MM.1S (cell line): ENCODE measurements around the gene MTM1.

Experiments used
- EZH2 ChIP-seq: fragments of 300-600 bp; sonication (generic); optimal IDR thresholded peaks from 2 replicates; pipeline ENCODE3; 2017; ENCODE audit warnings: low read depth, mild to moderate bottlenecking, antibody characterized with exemption, low read length, mixed read lengths
- TF ChIP-seq, protein P1 (sequence below): fragments of 300-600 bp; sonication (generic); IDR thresholded peaks from 2 replicates; pipeline ENCODE4 v1.5.1; 2016; ENCODE audit warnings: antibody characterized with exemption, low read length, mixed read lengths

DNA sequence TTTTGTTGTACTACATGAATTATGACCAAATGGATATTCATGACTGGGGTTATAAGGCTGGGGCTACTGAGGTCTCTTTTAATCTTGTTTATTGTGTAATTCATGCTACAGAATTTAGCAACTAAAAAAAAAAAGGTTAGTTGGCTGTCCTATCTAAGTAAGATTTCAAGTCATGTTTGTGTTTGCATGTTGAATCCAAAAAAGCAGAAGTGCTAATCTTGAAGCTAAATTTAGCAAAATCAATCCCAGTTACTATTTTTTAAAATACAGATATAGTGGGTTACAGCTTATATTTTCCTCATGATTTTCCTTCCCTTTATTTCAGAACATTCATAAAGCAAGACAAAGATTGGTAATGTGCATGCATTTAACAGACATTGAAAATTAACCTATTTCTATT, 144.2 kb downstream of the MTM1 start:
- TF ChIP-seq, protein P1, sequence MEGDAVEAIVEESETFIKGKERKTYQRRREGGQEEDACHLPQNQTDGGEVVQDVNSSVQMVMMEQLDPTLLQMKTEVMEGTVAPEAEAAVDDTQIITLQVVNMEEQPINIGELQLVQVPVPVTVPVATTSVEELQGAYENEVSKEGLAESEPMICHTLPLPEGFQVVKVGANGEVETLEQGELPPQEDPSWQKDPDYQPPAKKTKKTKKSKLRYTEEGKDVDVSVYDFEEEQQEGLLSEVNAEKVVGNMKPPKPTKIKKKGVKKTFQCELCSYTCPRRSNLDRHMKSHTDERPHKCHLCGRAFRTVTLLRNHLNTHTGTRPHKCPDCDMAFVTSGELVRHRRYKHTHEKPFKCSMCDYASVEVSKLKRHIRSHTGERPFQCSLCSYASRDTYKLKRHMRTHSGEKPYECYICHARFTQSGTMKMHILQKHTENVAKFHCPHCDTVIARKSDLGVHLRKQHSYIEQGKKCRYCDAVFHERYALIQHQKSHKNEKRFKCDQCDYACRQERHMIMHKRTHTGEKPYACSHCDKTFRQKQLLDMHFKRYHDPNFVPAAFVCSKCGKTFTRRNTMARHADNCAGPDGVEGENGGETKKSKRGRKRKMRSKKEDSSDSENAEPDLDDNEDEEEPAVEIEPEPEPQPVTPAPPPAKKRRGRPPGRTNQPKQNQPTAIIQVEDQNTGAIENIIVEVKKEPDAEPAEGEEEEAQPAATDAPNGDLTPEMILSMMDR = no peak
- TF ChIP-seq EZH2 = no peak
